ENCODE data around the gene PLSCR5. TPM values are rescaled to one million over a fixed set of nuclear protein-coding genes. Genes with fewer than 3 reads are reported as not detected.

Gene PLSCR5
- total and polyA plus RNA-seq, 2 experiments from 2014 or later: not detected

DNA sequence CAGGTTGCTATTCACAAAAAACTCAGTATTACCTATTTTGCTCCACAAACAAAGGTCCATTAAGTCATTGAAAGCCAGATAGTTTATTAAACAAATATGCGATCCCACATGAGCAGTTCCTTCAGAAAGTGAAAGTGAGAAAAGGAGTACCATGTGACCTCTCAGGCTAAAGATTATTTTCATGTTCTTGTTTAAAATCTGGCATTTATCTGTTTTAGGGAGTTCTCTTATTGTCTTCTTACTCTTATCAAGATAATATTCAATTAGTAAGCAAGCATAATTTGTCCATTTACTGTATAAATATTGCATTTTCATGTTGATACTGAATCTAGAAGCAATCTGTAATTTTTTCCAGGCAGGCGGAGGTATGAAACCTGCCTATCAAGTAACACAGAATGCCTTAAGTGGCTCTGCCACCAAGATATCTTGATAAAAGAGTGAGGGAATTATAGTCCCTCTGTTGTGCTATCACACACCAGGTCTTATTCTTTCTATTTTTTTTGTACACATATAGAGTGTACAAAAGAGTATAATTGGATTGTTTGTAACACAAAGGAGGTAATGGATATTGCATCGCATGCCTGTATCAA lies 20.1 kb upstream of the PLSCR5 start:
- no peak overlapping the region for H3K27ac ChIP-seq (ENCODE audit: low read depth)
- no peak for TF ChIP-seq REST (IDR thresholded peaks at IDR 0.05; ENCODE audit: unreplicated experiment)
- no peak for TF ChIP-seq STAT1 (IDR thresholded peaks at IDR 0.05; ENCODE audit: unreplicated experiment)
- TF ChIP-seq, protein P1, sequence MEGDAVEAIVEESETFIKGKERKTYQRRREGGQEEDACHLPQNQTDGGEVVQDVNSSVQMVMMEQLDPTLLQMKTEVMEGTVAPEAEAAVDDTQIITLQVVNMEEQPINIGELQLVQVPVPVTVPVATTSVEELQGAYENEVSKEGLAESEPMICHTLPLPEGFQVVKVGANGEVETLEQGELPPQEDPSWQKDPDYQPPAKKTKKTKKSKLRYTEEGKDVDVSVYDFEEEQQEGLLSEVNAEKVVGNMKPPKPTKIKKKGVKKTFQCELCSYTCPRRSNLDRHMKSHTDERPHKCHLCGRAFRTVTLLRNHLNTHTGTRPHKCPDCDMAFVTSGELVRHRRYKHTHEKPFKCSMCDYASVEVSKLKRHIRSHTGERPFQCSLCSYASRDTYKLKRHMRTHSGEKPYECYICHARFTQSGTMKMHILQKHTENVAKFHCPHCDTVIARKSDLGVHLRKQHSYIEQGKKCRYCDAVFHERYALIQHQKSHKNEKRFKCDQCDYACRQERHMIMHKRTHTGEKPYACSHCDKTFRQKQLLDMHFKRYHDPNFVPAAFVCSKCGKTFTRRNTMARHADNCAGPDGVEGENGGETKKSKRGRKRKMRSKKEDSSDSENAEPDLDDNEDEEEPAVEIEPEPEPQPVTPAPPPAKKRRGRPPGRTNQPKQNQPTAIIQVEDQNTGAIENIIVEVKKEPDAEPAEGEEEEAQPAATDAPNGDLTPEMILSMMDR (conservative IDR thresholded peaks at IDR 0.05; ENCODE audit: low read depth in 2 of 2): no peak
- no peak for TF ChIP-seq ZNF114 (CRISPR knock-in tag; IDR thresholded peaks at IDR 0.05)
- TF ChIP-seq, protein P2, sequence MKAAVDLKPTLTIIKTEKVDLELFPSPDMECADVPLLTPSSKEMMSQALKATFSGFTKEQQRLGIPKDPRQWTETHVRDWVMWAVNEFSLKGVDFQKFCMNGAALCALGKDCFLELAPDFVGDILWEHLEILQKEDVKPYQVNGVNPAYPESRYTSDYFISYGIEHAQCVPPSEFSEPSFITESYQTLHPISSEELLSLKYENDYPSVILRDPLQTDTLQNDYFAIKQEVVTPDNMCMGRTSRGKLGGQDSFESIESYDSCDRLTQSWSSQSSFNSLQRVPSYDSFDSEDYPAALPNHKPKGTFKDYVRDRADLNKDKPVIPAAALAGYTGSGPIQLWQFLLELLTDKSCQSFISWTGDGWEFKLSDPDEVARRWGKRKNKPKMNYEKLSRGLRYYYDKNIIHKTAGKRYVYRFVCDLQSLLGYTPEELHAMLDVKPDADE (IDR thresholded peaks at IDR 0.05): no peak
- no peak for TF ChIP-seq POLR2AphosphoS5 (IDR thresholded peaks at IDR 0.05; ENCODE audit: low read depth)
- TF ChIP-seq ZNF462 (CRISPR knock-in tag; IDR thresholded peaks at IDR 0.05): no peak
- TF ChIP-seq ZNF331 (CRISPR knock-in tag; IDR thresholded peaks at IDR 0.05; ENCODE audit: low read depth): no peak
- TF ChIP-seq NANOG (IDR thresholded peaks at IDR 0.05; ENCODE audit: borderline replicate concordance): no peak
- H3K79me2 ChIP-seq (replicated peaks; ENCODE audit: insufficient read depth): no peaks in the 10 kb centered on the region
- H3K9me2 ChIP-seq (ENCODE audit: insufficient read depth): no peaks in the 10 kb centered on the region
- H3K4me3 ChIP-seq: no peak overlapping the region
- ATAC-seq: no peak
- no peaks in the 10 kb centered on the region for H3K36me3 ChIP-seq (ENCODE audit: insufficient read depth)
- no peaks in the 10 kb centered on the region for H3K27me3 ChIP-seq (ENCODE audit: insufficient read depth)
- peaks cover 5% of the 10 kb centered on the region; the same call in 1 of the 3 replicates for H3K4me1 Mint-ChIP-seq
- no peak overlapping the region for H3K27ac Mint-ChIP-seq
- H3K4me2 ChIP-seq: no peak overlapping the region
- no peaks in the 10 kb centered on the region for H3K27me3 Mint-ChIP-seq (ENCODE audit: insufficient read depth, low read depth, poor library complexity)
- DNase-seq (ENCODE audit: low spot score): no peak
- H3K4me1 ChIP-seq (ENCODE audit: insufficient read depth): no peaks in the 10 kb centered on the region
- H3F3A ChIP-seq (replicated peaks; ENCODE audit: low read depth): no peaks in the 10 kb centered on the region
- no peaks in the 10 kb centered on the region; the same call in 1 of the 2 replicates for H4K20me1 ChIP-seq (replicated peaks; ENCODE audit: insufficient read depth)
- H3K9me3 Mint-ChIP-seq: no peaks in the 10 kb centered on the region
- H3K4me3 Mint-ChIP-seq: no peak overlapping the region
- H2AFZ ChIP-seq: no peak overlapping the region
- H3K36me3 Mint-ChIP-seq (ENCODE audit: low read depth): no peaks in the 10 kb centered on the region

Measured in GM23338 (cell line).